Activated CD8-positive, alpha-beta memory T cell treated with anti-CD3 and anti-CD28 coated beads, Interleukin-2, amount 50 U/mL, for 1 hour (primary cell): Measurements from ENCODE around the gene POGZ.
"Not testable (repeated sequence)": the region's sequence is repeated elsewhere in the genome, so short reads cannot be mapped to it uniquely, and the experiment has no call there.

ENCODE experiments used
- DNase-seq: peaks from one replicate; pipeline ENCODE4 v3.0.0-alpha.2; 2020; ENCODE audit errors: extremely low read depth

The POGZ gene

DNA sequence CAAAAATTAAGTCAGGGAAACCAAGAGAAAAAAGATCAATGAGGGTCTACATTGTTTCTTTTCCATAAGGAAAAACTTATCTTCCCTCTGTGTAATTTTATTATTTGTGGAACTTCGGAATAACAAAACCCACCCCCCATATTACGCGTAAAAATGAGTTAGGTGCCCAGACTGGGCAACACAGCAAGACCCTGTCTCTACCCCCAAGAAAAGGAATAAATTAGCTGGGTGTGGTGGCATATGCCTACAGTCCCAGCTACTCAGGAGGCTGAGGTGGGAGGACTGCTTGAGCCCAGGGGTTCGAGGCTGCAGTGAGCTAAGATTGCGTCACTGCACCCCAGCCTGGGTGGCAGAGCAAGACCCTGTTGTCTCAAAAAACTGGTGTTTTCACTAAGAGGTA, 39.5 kb downstream of the POGZ start:
- no peak for DNase-seq

DNA sequence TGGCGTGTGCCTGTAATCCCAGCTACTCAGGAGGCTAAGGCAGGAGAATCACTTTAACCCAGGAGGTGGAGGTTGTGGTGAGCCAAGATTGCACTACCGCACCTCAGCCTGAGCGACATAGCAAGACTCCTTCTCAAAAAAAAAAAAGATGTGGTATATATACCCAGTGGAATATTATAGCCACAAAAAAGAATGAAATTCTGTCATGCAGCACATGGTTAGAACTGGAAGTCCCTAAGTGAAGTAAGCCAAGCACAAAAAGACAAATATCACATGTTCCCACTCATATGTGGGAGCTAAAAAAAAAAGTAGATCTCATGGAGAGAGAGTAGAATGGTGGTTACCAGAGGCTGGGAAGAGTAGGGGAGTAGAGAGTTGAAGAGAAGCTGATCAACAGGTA, 41.2 kb downstream of the POGZ start:
- DNase-seq: no peak

DNA sequence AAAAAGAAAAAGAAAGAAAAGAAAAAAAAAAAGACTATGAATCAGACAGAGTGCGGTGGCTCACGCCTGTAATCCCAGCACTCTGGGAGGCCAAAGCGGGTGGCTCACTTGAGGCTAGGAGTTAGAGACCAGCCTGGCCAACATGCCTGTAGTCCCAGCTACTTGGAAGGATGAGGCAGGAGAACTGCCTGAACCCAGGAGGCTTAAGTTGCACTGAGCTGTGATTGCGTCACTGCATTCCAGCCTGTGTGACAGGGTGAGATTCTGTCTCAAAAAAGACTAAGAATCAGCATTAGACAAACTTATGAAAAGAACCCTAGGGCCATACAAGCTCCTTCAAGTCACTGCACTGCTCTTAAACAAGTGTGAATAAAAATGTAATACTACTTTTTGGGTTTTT, 43.1 kb downstream of the POGZ start:
- DNase-seq: no peak

DNA sequence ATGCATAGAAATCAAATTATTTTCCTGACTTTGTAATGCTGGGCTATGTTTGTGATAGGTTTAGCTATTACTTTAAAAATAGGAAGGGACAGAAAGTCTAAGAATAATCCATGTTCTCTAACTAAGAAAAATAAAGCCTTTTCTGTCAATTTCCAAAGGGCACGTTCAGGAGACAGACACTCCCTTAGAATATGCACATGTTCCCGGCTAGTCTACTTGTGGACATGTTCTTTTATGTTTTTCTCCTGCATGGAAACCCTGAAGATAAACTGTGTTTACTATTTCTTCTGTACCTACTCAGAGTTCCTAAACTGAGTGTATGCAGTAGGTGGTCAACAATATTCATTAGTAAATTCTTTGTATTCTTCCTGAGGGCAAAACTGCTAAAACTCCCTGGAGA, 47.4 kb downstream of the POGZ start:
- DNase-seq: no peak

DNA sequence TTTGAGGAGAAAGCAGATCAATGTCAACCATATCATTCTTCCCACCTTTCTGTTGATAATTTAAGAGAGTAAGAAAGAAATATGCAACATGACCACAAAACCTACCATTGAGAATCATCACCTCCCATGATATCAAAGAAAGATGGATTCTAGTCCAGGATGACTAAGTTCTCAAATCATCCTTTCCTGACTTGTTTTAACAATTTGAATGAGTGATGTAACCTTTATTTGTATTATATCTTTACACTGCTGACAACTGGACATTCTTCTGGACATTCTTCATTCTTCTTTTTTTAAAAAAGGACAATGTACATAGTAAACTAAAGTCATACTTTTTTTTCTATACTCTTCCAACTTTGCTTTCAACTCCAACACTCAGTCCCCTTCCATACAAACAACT, 50.4 kb downstream of the POGZ start:
- DNase-seq: no peak

DNA sequence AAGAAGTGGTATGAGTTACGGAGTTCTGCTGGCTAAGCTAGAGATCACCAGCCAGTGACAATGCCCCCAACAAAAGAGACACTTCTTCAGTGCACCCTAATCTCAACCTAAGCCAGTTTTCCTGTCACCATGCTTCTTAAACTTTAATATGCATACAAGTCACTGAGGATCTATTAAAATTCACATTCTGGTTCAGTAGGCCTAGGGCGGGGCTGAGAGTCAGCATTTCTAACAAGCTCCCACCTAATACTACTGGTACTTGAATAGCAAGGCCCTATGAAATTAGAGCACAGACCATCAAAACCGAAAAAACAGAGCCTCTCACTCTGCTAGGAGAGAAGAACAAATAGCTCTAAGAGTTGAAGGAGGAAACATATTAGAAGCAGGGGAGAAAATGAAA, 52.0 kb downstream of the POGZ start:
- no peak for DNase-seq

DNA sequence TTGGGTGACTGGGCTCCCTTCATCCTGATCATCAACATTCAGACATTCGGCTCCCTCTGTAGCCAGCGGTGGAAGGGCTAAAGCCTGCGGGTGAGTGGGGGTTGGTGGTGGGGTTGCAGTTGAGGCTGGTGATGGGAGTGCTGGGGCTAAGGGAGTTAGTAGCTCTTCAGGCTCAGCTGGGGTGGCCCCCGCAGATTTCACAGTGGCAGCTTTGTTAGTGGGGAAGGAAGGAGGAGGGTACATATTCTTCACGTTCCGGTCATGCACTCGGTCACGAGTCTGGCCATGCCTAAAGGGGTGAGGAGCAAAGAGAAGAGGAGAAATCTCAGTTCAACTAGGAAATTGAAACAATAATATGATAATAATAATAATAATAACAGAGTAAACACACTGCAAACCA, 53.1 kb downstream of the POGZ start:
- DNase-seq: no peak

DNA sequence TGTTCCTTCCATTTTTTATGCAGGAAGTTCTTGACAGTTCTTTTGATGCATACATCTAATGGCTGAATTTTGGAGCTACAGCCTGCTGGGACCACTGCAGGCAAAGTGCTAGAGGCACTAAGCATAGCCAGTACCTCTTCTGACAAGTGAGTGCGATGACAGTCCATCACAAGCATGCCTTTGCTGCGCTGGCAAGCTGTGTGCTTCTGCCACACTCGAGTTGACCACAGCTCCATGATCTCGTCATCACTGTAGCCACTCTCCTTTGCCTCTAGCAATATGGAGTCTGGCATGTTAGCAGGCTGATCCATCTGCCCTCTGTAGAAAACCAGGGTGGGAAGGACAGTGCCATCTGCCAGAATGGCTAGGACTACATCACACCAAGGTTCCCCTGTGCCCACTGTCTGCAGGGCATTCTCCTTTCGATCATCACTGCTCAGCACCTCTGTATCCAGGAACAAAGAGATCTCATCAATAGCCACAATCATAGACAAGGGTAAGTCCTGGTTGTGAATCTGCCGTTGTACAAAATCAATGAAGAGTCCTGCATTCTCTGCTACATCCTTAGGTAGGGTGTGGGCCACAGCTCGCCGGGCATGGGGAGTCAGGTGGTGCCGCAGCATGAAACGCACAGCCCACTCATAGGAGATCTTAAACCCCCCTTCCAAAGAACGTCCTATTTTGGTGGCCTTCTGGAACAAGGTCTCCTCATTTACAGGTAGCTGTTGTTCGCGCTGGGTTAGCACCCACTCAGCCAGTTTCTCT, 53.9 kb downstream of the POGZ start:
- no peak for DNase-seq

DNA sequence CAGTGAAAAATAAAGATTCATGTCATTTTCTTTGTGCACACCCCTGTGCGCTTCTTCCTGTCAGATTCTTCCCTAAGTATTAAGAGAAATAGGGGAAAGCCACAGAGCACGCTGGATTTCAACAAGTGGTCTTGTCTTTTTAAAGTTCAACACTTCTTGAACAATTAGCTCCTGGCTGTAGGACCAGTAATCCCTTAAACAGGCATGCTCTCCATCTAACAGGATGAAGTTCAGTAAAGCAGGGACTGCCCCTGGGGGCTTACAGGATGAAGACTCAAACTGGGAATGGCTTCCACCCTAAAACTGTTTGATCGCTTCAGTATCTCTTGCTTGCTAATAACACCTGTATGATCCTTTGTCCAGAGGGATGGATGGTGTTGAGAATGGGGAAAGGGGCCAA, 55.7 kb downstream of the POGZ start:
- no peak for DNase-seq

DNA sequence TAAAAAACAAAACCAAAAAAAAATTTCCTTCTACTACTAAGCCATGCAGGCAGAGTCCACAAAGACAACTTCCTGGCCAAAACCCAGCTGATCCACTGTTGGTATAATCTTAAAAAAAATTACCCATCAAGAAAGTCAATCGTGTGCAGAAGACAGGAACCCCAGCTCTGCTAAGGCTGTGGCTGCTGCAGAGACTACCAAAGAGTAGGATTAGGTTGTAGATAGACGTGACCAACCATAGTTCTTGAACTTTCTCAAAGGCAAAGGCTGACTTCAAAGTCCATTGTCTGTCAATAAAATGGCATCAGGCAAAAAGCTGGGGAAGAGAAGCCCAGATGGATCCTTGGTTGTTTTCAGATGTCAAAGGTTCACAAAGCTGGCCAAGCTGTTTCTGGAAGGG, 56.5 kb downstream of the POGZ start:
- DNase-seq: no peak

DNA sequence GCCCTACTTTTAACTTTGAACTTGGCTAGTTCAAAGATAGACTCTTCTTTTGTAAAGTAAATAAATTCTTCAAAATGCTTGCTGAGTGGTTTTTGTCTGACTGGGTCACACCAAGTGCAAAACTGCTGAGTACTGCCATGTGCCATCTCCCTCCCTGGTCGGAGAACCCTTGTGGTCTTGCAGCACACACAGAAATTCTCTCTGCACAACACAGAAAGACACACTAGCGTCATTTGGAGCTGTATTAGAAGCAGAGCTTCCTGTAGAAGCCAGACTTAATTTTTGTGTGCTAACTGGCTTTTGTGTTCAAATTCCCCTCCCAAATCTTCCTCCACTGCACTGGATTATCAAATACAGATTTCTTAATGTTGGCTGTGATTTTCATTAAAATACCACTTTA, 57.4 kb downstream of the POGZ start:
- no peak for DNase-seq

DNA sequence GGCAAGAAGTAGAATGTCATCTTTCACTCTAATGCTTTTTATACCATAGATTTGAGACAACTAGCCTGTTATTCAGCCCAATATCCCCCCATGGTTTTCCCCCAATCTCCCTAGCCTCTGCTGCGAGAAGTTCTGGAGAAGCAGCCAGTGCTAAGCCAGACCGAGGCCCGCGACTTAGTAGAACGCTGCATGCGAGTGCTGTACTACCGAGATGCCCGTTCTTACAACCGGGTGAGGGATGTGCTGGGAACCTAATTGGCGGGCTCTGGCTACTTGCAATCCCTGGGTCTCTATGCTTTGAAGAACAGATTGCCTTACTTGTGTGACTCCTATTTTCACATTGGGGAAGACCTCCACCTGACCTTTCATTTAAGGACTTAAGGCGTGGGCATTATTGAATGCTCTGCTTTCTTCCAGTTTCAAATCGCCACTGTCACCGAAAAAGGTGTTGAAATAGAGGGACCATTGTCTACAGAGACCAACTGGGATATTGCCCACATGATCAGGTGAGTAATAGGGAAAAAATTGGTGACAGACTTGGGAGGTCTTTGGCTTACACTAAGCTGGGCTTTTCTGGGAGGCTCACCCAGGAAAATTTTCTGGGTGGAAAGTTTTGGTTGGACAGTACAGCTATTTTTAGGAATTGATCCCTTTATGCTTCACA, 58.0 kb downstream of the POGZ start:
- no peak for DNase-seq

DNA sequence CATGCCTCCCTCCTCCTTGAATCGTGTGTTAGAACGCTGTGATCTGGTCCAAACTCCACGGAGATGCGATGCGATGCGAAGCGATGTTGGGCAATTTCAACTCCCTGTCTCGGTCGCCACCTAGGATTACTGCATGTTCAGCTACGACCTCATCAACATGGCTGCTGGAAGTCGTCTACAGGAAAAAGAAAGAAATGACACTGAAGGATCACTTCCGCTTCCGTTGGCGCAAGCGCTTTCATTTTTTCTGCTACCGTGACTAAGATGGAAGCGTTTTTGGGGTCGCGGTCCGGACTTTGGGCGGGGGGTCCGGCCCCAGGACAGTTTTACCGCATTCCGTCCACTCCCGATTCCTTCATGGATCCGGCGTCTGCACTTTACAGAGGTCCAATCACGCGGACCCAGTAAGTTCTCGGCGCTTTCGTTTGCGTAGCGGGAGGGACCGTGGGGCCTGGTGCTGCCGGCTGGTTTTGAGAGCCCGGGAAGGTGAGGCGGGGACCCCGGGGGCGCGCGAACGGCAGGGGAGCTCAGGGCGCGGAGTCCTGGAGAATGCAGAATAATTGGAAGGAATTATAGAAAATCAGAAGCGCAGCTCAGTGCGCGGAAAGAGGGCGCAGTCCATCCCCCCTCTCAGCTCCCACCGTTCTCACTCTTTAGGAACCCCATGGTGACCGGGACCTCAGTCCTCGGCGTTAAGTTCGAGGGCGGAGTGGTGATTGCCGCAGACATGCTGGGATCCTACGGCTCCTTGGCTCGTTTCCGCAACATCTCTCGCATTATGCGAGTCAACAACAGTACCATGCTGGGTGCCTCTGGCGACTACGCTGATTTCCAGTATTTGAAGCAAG, 59.7 kb downstream of the POGZ start, which contains the start of gene PSMB4:
Gene PSMB4, plus strand, starts transcription at position 250 of the 848 bp plus-strand sequence. Its CDS starts 15 bp downstream, at position 265.
- DNase-seq: peak; percentile 61

DNA sequence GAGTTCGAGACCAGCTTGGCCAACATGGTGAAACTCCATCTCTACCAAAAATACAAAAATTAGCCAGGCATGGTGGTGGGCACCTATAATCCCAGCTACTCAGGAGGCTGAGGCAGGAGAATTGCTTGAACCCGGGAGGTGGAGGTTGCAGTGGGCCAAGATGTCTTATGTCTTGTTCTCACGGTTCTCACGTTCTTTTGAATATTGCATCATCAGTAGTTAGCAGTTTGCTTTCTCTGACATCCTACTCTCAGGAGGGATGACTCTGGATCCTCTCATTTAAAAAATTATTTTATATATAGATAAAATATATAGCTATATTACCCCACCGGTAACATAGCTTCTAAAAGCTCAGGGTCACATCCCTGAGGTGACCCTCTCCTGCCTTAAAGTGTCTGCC, 63.0 kb downstream of the POGZ start:
- not testable (repeated sequence) for DNase-seq

DNA sequence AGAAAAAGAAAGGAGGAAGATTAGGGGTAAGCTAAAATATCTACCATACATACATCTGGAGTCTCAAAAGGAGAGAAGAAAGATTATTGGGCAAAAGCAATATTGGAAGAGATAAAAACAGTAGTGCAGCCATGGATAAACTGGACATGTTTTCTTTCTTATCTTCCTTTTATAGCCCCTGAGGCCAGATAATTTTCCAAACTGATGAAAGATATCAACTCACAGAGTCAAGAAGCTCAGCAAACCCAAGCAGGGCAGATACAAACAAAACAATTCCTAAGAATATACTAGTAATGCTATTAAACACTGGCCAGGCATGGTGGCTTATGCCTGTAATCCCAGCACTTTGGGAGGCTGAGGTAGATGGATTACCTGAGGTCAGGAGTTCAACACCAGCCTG, 65.7 kb downstream of the POGZ start:
- no peak for DNase-seq

DNA sequence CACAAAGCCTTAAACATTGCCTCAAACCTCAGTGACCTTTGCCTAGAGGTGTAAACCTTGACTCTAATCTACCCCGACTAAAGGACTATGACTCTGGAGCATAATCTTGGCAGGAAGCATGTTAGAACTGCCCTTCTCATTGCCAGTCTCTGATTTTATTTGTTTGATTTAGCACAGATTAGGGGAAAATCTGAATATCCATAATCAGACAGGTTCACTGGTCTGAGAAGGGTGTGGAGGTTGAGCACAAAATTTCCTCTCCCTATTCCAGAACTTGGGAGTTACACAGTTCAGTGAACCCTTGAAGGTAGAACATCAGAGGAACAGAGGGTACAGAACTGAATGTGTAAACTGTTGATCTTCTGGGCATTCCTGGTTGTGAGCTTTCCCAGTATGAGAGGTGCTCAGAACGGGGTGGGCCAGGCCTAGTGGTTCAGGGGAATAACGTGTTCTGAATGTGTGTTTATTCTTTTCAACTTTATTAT, 68.2 kb downstream of the POGZ start:
- no peak for DNase-seq

DNA sequence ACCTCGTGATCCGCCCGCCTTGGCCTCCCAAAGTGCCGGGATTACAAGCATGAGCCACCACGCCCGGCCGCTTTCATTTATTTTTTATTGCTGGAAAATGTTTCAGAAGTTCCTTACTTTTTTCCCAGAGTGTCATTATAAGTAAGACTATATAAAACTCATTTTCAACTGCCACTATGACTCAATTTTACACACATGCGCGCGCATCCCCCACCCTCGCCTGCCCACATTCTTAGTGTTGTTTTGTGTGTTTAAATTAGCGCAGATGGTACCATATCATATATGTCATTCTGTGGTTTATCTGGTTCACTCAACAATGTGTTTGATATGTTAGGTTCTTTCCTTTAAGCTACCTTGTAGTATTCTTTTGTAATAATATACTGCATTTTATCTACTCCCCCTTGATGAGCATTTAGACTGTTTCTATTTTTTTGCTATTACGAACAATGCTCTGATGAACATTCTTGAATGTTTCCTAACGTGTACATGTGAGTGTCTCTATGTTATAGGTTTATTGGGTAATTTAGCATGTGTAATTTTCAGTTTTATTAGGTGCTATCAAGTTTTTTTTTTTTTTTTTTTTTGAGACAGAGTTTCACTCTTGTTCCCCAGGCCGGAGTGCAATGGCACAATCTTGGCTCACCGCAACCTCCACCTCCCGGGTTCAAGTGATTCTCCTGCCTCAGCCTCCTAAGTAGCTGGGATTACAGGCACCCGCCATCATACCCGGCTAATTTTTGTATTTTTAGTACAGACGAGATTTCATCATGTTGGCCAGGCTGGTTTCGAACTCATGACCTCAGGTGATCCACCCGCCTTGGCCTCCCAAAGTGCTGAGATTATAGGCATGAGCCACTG, 68.8 kb downstream of the POGZ start:
- not testable (repeated sequence) for DNase-seq

DNA sequence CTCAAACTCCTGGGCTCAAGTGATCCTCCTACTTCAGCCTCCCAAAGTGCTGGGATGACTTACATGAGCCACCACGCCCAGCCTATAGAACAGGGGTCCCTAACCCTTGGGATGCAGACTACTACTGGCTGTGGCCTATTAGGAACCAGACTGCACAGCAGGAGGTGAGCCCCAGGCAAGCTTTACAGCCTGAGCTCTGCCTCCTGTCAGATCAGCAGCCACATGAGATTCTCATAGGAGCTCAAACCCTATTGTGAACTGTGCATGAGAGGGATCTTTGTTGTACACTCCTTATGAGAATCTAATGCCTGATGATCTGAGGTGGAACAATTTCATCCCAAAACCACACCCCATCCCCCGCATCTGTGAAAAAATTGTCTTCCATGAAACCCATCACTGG, 73.3 kb downstream of the POGZ start:
- no peak for DNase-seq

DNA sequence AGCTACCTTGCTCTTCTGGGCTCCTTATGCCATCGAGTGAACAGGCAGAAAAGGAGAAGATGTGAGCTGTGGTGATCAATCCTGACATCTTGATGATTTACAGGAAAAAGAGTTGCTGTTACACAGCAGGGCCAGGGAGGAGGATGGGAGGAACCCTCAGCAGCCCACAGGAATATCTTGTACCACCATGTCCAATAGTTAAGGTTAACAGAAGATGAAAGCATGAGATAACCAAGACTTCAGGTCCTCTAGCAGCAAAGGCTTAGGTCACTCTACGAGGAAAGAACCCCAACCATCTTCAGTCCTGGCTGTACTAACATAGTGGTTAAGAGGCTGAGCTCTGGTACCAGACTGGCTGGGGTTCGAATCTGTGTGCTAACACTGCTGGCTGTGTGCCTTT, 74.7 kb downstream of the POGZ start:
- DNase-seq: no peak

DNA sequence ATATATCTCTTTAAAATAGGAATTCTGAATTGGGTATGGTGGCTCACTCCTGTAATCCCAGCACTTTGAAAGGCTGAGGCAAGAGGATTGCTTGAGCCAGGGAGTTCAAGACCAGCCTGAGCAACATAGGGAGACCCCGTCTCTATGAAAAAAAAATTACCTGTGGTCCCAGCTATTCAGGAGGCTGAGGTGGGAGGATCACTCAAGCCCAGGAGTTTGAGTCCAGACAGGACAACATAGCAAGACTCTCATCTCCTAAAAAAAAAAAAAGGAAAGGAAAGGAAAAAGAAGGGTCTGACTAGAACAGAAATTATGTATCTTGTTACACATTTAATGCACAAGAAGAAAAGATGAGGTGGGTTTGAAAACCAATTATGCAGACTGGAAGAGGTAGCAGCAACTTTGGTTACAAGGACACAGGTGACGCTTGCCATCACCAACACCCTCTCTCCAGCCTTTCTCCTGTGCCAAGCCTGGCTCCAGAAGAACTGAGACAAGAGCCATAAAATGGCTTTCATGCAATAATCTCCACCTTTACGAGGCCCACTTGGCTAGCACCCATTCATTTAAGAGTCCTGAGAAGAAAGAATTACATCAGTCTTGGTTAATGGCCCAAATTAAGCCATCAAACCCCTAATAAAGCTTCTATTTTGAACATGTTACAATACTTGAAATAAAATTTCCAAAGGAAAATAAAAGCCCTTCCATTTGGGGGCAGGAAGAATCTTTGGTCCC, 82.0 kb downstream of the POGZ start:
- no peak for DNase-seq

DNA sequence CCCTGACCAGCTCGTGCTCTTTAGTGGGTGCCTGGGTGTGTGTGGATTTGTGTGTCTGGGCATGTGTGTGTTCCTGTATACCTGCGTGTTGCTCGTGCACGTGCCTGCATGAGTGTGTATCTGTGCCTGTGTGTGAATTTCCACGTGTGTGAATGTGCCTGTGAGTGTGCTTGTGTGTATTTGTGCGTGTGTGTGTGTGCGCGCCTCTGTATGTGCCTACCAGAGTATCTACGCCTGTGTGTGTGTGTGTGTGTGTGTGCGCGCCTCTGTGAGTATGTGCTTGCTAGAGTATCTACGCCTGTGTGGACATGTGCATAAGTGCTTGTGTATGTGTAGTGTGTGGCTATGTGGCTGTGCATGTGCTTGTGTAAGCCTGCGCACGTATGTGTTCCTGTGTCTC, 86.1 kb downstream of the POGZ start:
- no peak for DNase-seq
